ENCODE measurements around the gene CERS2.

CERS2 gene

DNA sequence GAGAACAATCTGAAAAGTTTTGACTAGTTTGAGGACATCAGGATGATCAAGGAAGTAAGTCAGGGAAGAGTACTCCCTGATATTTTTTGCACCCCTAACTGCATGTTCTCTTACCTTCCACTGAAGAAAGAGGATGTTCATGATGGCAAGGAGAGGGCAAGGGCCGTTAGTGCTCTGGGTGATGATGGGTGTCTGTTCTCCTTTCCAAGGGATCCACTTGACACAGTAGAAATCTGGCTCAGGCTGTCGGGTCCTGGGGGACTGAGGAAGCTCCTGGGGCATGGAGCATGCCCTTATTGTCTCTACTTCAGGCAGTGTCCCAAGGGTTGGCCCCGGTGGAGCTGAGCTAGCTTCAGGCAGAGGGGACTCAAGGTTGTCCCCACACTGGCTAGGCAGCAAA, 27.4 kb upstream of the CERS2 start:
- ChIA-PET CTCF (interaction anchor here (0.5 to 3.9 kb wide), 4 partner anchors 21 to 213 kb away, joined by 3 to 31 read pairs (median 4); partner anchors contain the start of gene ANXA9), POLR2A (interaction anchor here (0.7 to 1.6 kb wide), 5 partner anchors 14 to 638 kb away, joined by 3 to 6 read pairs (median 4); partner anchors contain the start of gene RPRD2)
- Histone ChIP-seq H3K27ac (ENCODE audit: extremely low read depth, low read depth, low read length) (no peak overlapping the region), H3K9me3 (ENCODE audit: control insufficient read depth, insufficient read depth, low read depth, low read length) (no peaks in the 10 kb centered on the region), H3K4me3 (ENCODE audit: low read depth, low read length) (no peak overlapping the region), H3K36me3 (ENCODE audit: control insufficient read depth in 2 of 2, insufficient read depth in 1 of 2, low read length in 2 of 2) (peaks cover 0 to 55% of the 10 kb centered on the region in 2 experiments; a peak in 1 of 3 replicates), H3K4me1 (ENCODE audit: control insufficient read depth, insufficient read depth, low read length) (no peaks in the 10 kb centered on the region)
- TF ChIP-seq TCF7L2 (IDR thresholded peaks at IDR 0.05; ENCODE audit: borderline replicate concordance, low read depth, low read length): no peak
- TF ChIP-seq, protein P1, sequence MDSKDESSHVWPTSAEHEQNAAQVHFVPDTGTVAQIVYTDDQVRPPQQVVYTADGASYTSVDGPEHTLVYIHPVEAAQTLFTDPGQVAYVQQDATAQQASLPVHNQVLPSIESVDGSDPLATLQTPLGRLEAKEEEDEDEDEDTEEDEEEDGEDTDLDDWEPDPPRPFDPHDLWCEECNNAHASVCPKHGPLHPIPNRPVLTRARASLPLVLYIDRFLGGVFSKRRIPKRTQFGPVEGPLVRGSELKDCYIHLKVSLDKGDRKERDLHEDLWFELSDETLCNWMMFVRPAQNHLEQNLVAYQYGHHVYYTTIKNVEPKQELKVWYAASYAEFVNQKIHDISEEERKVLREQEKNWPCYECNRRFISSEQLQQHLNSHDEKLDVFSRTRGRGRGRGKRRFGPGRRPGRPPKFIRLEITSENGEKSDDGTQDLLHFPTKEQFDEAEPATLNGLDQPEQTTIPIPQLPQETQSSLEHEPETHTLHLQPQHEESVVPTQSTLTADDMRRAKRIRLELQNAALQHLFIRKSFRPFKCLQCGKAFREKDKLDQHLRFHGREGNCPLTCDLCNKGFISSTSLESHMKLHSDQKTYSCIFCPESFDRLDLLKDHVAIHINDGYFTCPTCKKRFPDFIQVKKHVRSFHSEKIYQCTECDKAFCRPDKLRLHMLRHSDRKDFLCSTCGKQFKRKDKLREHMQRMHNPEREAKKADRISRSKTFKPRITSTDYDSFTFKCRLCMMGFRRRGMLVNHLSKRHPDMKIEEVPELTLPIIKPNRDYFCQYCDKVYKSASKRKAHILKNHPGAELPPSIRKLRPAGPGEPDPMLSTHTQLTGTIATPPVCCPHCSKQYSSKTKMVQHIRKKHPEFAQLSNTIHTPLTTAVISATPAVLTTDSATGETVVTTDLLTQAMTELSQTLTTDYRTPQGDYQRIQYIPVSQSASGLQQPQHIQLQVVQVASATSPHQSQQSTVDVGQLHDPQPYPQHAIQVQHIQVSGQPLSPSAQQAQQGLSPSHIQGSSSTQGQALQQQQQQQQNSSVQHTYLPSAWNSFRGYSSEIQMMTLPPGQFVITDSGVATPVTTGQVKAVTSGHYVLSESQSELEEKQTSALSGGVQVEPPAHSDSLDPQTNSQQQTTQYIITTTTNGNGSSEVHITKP (tag by site-specific recombination; IDR thresholded peaks at IDR 0.05): 0 out of 2 replicates have a peak, but pooled peaks have one; percentile 34

DNA sequence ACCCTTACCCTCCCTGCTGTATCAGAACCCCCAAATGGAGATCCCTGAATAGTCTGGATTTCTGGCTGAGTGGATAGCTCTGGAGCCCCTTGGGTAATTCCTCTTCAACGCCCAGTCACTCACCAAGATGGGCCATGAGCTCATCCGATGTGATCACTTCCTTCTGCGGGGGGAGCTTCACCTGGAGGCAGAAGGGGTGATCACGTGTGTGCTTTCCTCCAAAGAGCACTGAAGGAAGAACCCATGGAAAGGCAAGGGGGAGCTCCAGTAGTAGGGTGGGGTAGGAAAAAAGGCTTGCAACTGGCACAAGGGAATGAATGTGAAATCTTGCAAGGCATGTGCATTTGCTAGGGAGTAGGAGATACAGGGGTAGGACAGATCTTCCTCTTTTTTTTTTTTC, 27.0 kb upstream of the CERS2 start:
- Histone ChIP-seq H3K4me1 (ENCODE audit: control insufficient read depth, insufficient read depth, low read length) (no peaks in the 10 kb centered on the region), H3K27ac (ENCODE audit: extremely low read depth, low read depth, low read length) (no peak overlapping the region), H3K9me3 (ENCODE audit: control insufficient read depth, insufficient read depth, low read depth, low read length) (no peaks in the 10 kb centered on the region), H3K4me3 (ENCODE audit: low read depth, low read length) (no peak overlapping the region), H3K36me3 (ENCODE audit: control insufficient read depth in 2 of 2, insufficient read depth in 1 of 2, low read length in 2 of 2) (peaks cover 0 to 59% of the 10 kb centered on the region in 2 experiments; a peak in 1 of 3 replicates)
- POLR2A ChIA-PET: interaction anchor here (0.6 to 1.6 kb wide), 9 partner anchors 13 to 744 kb away, joined by 3 to 6 read pairs (median 3); partner anchors contain the start of genes CDC42SE1 and RPRD2
- CTCF ChIA-PET: interaction anchor here (0.5 to 3.9 kb wide), 7 partner anchors 11 to 213 kb away, joined by 3 to 31 read pairs (median 4); partner anchors contain the start of gene ANXA9
- TF ChIP-seq, protein P2, sequence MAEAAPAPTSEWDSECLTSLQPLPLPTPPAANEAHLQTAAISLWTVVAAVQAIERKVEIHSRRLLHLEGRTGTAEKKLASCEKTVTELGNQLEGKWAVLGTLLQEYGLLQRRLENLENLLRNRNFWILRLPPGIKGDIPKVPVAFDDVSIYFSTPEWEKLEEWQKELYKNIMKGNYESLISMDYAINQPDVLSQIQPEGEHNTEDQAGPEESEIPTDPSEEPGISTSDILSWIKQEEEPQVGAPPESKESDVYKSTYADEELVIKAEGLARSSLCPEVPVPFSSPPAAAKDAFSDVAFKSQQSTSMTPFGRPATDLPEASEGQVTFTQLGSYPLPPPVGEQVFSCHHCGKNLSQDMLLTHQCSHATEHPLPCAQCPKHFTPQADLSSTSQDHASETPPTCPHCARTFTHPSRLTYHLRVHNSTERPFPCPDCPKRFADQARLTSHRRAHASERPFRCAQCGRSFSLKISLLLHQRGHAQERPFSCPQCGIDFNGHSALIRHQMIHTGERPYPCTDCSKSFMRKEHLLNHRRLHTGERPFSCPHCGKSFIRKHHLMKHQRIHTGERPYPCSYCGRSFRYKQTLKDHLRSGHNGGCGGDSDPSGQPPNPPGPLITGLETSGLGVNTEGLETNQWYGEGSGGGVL (tag by site-specific recombination; IDR thresholded peaks at IDR 0.05): peak; percentile 43; the same call in 1 of the 2 replicates
- TF ChIP-seq ZNF366 (tag by site-specific recombination; conservative IDR thresholded peaks at IDR 0.05): peak; percentile 76
- TF ChIP-seq, protein P3, sequence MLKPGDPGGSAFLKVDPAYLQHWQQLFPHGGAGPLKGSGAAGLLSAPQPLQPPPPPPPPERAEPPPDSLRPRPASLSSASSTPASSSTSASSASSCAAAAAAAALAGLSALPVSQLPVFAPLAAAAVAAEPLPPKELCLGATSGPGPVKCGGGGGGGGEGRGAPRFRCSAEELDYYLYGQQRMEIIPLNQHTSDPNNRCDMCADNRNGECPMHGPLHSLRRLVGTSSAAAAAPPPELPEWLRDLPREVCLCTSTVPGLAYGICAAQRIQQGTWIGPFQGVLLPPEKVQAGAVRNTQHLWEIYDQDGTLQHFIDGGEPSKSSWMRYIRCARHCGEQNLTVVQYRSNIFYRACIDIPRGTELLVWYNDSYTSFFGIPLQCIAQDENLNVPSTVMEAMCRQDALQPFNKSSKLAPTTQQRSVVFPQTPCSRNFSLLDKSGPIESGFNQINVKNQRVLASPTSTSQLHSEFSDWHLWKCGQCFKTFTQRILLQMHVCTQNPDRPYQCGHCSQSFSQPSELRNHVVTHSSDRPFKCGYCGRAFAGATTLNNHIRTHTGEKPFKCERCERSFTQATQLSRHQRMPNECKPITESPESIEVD (tag by site-specific recombination; IDR thresholded peaks at IDR 0.05): no peak
- no peak for TF ChIP-seq ZBTB1 (tag by site-specific recombination; IDR thresholded peaks at IDR 0.05)
- TF ChIP-seq, protein P1 (tag by site-specific recombination; IDR thresholded peaks at IDR 0.05): peak; percentile 97
- TF ChIP-seq KLF8 (tag by site-specific recombination; IDR thresholded peaks at IDR 0.05): no peak
- no peak for TF ChIP-seq ZNF175 (tag by site-specific recombination; IDR thresholded peaks at IDR 0.05)
- no peak for TF ChIP-seq ZNF510 (tag by site-specific recombination; IDR thresholded peaks at IDR 0.05; ENCODE audit: insufficient replicate concordance)
- no peak for TF ChIP-seq ZBTB20 (tag by site-specific recombination; IDR thresholded peaks at IDR 0.05)
- TF ChIP-seq ZNF629 (tag by site-specific recombination; IDR thresholded peaks at IDR 0.05): peak; percentile 79
- no peak for TF ChIP-seq EGR2 (tag by site-specific recombination; IDR thresholded peaks at IDR 0.05; ENCODE audit: low read depth)
- TF ChIP-seq KLF9 (tag by site-specific recombination; IDR thresholded peaks at IDR 0.05; ENCODE audit: low read depth): no peak
- TF ChIP-seq MEIS1 (CRISPR knock-in tag; IDR thresholded peaks at IDR 0.05; ENCODE audit: borderline replicate concordance): no peak
- no peak for TF ChIP-seq WT1 (tag by site-specific recombination; IDR thresholded peaks at IDR 0.05)
- TF ChIP-seq, protein P4, sequence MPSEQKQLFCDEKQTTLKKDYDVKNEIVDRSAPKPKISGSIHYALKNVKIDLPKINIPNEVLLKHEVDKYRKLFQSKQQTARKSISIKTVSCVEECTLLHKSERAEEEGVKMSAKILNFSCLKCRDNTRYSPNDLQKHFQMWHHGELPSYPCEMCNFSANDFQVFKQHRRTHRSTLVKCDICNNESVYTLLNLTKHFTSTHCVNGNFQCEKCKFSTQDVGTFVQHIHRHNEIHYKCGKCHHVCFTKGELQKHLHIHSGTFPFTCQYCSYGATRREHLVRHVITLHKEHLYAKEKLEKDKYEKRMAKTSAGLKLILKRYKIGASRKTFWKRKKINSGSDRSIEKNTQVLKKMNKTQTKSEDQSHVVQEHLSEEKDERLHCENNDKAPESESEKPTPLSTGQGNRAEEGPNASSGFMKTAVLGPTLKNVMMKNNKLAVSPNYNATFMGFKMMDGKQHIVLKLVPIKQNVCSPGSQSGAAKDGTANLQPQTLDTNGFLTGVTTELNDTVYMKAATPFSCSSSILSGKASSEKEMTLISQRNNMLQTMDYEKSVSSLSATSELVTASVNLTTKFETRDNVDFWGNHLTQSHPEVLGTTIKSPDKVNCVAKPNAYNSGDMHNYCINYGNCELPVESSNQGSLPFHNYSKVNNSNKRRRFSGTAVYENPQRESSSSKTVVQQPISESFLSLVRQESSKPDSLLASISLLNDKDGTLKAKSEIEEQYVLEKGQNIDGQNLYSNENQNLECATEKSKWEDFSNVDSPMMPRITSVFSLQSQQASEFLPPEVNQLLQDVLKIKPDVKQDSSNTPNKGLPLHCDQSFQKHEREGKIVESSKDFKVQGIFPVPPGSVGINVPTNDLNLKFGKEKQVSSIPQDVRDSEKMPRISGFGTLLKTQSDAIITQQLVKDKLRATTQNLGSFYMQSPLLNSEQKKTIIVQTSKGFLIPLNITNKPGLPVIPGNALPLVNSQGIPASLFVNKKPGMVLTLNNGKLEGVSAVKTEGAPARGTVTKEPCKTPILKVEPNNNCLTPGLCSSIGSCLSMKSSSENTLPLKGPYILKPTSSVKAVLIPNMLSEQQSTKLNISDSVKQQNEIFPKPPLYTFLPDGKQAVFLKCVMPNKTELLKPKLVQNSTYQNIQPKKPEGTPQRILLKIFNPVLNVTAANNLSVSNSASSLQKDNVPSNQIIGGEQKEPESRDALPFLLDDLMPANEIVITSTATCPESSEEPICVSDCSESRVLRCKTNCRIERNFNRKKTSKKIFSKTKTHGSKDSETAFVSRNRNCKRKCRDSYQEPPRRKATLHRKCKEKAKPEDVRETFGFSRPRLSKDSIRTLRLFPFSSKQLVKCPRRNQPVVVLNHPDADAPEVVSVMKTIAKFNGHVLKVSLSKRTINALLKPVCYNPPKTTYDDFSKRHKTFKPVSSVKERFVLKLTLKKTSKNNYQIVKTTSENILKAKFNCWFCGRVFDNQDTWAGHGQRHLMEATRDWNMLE (tag by site-specific recombination; conservative IDR thresholded peaks at IDR 0.05; ENCODE audit: low read depth): no peak
- no peak for TF ChIP-seq ZNF664 (tag by site-specific recombination; IDR thresholded peaks at IDR 0.05)

Measured in HEK293 (cell line).